GM19372 (cell line): ENCODE results near the gene EHMT1.

Experiments
- ATAC-seq: cut with Tn5 transposase; IDR thresholded peaks from one replicate; pipeline ENCODE4 v1.9.1; 2021; ENCODE audit warnings: mild to moderate bottlenecking, low read depth, moderate library complexity; ENCODE audit not compliant: unreplicated experiment

EHMT1 gene

GRCh38 chr9:137834846-137835546 is 216.2 kb downstream of the EHMT1 start:
- no peak for ATAC-seq

- no peak for ATAC-seq
Observed at GRCh38 chr9:137836151-137836830, 217.5 kb downstream of the EHMT1 start.

GRCh38 chr9:137836831-137837241 is 218.0 kb downstream of the EHMT1 start:
- no peak for ATAC-seq

GRCh38 chr9:137837345-137838278 is 218.8 kb downstream of the EHMT1 start:
- ATAC-seq, result no peak

- ATAC-seq, result no peak
Observed at GRCh38 chr9:137838576-137838975, 219.8 kb downstream of the EHMT1 start.

- ATAC-seq, result no peak
Observed at GRCh38 chr9:137843355-137843754, 224.6 kb downstream of the EHMT1 start.

- no peak for ATAC-seq
Observed at GRCh38 chr9:137851516-137852267, 232.9 kb downstream of the EHMT1 start.

- no peak for ATAC-seq
Observed at GRCh38 chr9:137853392-137853995, 234.7 kb downstream of the EHMT1 start.

GRCh38 chr9:137860361-137860760 is 241.6 kb downstream of the EHMT1 start:
- ATAC-seq, result no peak

GRCh38 chr9:137865581-137866145 is 246.9 kb downstream of the EHMT1 start:
- no peak for ATAC-seq

- ATAC-seq, result no peak
Observed at GRCh38 chr9:137866226-137867141, 247.7 kb downstream of the EHMT1 start.

- no peak for ATAC-seq
Observed at GRCh38 chr9:137870432-137870831, 251.6 kb downstream of the EHMT1 start.

GRCh38 chr9:137872296-137872695 is 253.5 kb downstream of the EHMT1 start:
- ATAC-seq, result no peak

GRCh38 chr9:137873408-137873807 is 254.6 kb downstream of the EHMT1 start:
- no peak for ATAC-seq

GRCh38 chr9:137873858-137874362 is 255.1 kb downstream of the EHMT1 start:
- ATAC-seq, result no peak

GRCh38 chr9:137875354-137875753 is 256.5 kb downstream of the EHMT1 start:
- ATAC-seq, result no peak

GRCh38 chr9:137875846-137876245 is 257.0 kb downstream of the EHMT1 start:
- ATAC-seq, result no peak

- no peak for ATAC-seq
Observed at GRCh38 chr9:137876269-137876668, 257.5 kb downstream of the EHMT1 start.
